NCI-H524 treated with DMSO at 0.1 percent for 48 hours (cell line): ENCODE results near the gene PRADC1.

Experiments
- DNase-seq: peaks from one replicate; lab custom pipeline; 2025; lab: John Stamatoyannopoulos, UW

Gene PRADC1

DNA sequence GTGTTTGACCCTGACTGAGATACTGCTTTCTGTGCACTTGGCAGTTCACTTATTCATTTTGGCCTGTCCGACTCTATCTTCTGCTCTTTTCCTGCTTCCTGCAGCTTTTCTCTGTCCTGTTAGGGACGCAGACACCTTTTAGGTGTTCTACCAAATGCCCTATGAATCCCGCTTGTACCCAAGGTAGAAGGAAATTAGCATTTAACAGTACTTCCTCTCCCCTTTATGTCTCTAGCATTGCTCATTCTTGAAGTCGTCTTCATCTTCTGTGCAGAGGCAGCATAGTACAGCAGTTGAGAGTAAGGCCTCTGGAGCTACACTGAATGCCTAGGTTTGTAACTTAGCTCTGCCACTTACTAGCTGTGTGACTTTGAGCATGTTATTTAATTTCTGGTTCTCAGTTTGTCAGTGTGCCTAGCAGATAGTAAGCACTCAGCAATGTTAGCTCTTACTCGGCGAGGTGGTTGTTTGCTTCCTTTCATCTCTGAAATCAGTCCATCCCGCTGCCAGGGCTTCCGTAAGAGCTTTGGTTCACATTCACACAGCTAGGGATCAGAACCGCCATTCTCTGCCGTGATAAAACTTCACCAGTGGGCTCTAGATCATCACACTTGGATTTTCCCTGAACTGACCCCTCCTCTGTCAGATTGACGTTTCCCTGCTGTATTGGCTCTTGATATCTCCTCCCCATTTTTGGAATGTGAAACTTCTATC is 2.4 kb upstream of the PRADC1 start:
- no peak for DNase-seq

DNA sequence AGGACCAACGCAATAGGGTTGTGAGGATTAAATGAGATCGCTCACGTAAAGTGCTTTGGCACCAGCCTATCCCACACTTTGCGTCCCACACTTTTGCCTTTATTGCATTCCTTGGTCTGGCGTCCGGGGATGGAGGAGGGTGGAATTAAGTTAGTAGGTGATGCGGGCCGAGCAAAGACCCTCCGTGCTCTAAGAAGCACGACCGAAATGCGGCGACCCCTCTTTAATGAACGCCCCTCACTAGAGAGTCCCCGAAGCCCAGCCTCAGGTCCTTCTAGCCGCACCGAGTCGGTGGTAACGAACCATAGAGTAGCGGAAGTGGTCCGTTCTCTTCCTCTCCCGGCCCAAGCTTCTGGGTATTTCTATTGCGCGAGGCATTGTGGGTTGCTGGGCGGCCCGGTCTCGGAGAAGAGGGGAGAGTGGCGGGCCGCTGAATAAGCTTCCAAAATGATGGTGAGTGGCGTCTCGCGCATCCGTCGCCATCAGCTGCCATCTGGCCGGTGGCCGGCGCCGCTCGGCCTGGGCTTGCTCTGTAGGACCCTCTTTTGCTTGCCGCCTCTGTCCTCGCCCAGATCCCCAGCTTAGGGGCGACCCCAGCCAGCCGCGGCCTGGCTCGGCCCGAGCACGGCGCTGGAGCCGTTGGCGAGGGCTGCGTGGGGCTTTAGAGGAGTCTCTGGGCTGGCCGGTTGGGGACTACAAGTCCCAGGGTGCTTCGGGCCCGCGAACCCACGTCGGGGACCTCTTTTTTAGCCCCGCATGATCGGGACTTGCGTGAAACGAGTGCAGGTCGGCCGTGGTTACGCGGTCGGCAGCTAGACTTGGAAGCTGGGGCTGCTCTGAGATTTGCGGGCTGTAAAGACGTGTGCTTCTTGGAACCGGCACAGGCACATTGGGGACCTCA is 1.1 kb upstream of the PRADC1 start, which contains the start of gene CCT7:
Gene CCT7 (plus strand): TSS at position 377 of the 901 bp plus-strand sequence. CDS start 71 bp downstream, at position 448.
- peak; percentile 64 for DNase-seq

DNA sequence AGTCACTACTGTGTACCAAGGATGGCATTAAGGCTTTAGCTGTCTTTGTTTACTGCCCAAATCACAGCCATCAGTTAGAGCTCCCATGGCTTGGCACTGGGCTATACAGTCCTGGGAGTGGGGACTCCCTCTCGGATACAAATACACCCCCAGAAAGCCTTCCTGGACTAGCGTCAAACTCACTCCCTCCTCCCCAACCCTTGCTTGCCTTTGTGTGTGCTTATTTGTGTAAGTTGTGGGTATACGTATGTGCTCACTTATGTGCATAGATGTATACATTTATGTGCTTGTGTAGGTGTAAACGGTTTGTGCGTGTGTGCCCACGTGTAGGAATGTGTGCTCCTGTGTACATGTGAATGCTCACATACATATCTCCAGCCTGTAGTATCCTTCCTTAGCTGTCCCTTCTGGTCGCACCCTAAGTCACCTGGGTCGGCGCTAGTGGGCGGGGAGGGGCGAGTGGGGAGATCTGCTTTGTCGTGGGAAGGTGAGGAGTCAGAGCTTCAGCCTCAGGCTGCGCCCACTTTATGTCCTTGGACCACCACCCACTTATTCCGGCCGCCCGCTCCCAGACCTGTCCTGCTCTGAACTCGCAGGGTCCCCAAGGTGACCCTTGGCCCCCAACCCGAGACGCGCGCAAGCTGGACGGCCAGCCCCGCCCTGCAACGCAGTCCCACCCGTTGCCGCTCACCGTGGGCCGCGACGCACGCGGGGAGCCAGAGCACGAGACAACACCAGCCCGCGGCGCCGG is 461 bp downstream of the PRADC1 start:
- no peak for DNase-seq

DNA sequence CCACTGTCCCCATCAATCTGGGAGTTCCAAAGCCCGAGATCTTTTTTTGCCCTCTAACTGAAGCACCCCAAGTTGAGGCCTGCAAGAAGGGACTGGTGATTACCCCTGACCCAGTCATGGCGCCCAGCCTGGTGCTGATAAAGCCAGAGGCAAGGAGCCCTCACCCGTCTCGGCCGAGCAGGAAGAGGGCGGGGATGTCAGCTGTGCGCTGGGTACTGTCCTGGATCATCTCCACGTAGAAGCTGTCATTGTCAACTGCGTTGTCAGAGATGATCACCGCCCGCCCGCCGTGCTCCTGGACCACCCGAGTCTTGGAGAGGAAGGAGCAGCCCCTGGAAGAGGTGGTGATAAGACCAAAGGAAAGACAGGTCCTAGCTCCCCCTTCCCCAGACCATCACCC is 4.4 kb downstream of the PRADC1 start:
- DNase-seq, result no peak

DNA sequence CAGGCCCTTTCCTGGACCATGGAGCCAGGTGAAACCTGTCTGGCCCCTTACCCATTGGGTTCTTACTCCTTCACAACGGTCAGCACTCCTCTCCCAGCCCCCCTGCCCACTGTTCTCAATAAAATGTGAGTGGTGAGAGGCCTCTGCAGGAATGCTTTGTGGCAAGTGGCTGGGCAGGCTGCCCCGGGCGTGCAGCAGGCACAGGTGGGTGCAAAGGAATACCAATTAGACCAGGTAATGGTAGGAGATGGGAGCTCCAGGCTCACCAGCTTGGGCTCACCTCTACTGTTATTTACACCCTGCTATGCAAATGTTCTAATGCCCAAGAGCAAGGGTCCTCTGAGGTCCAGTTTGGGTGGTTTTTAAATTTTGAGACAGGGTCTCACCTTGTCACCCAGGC is 6.0 kb downstream of the PRADC1 start:
- DNase-seq, result no peak

DNA sequence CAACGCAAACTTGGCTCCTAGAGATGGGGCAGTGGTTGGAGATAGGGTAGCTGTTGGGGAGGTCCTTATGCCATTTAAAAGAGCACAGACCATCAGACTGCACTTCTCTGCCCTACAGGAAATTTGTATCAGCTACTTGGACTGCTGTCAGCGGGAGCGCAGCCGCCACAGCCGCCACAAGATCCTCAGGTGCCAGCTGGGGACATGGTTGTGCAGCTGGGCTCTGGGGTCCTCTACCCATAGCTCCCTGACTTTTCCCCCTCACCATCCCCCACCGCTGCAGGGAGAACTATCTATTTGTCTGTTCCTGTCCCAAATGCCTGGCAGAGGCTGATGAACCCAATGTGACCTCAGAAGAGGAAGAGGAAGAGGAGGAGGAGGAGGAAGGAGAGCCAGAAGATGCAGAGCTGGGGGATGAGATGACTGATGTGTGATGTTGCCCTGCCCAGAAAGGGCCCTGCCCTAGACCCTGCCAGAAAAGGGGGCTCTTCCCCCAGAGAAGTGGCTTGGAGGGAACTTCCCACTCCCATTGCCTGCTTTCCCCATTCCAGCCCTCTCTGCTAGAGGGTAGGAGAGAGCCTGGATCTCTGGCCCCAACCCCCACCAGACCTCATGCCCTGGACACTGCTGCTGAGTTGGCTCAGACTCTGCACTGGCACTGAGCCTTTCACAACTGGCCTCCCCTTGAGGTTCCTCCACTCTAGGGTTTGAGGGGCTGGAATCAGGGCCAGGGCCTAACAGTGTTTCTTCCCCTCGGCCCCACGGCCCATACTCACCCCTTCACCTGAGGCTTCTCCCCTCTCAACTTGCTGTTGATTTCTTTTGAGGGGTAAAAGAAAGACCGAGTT is 7.3 kb downstream of the PRADC1 start:
- DNase-seq, result no peak

DNA sequence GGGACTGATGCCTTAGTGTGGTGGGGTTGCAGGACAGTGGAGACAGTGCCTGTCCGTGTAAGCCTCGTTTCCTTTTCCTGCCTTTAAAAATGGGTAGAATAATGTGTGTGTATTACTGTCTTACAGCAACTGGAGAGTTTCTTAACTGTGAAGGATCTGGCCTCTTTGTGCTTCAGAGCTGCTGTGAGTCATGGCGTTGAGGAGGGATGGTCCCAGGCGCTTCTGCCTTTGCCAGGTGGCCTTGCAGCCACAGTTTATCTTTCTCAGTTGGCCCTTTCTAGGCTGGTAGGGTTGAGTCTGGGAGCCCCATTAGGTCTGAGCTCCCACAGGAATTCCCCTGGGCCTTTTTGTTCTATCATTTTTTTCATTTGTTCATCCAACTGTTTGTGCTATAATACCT is 9.2 kb downstream of the PRADC1 start:
- no peak for DNase-seq

DNA sequence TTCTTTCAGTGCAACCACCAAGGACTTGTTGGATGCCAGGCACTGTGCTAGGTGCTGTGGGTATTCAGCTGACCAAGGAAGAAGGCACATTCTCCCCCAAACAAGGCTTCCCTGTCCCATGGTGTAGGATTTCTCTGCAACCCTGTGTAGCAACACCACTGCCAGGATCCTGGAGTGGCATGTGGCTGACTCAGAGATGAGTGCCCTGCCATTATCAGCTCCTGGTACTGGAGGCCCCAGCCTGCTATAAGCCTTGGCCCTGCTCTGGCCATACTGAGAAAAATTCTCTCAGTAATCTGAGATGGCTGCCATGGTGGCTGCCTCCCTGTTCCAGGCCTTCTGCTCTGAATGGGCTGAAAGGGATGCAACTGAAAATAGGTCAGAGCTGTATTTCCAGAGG is 14.7 kb downstream of the PRADC1 start:
- DNase-seq, result no peak

DNA sequence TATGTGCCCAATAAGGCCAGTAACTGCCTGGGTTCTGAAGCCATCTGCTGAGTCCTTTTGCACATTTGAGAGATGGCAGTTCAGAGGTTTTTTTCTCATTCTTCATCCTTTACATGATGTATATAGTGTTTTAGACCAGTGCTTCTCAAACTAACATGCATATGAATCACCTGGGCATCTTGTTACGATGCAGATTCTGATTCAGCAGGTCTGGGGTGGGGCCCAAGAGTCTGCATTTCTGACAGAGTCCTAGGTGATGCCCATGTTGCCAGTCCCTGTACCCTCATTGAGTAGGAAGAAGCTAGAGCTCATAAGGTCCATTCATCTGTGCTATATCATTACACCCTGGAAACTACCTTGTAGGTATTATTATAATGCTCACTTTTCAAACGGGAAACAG is 15.2 kb downstream of the PRADC1 start:
- DNase-seq, result no peak

DNA sequence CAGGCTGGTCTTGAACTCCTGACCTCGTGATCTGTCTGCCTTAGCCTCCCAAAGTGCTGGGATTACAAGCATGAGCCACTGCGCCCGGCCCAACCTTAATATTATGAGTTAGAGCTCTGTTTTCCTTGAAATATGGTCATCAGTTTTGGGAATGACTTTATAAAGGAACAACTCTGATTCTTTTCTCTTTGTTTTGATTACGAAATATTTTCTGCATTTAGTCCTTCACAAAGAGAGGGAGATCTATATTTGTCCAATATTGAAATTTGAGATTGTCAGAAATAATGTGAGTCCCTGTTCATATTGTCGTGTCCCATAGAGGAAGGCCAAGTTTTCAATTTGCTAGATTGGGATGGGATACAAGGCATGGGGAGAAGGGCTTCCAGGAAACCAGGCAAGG is 15.9 kb downstream of the PRADC1 start:
- no peak for DNase-seq

DNA sequence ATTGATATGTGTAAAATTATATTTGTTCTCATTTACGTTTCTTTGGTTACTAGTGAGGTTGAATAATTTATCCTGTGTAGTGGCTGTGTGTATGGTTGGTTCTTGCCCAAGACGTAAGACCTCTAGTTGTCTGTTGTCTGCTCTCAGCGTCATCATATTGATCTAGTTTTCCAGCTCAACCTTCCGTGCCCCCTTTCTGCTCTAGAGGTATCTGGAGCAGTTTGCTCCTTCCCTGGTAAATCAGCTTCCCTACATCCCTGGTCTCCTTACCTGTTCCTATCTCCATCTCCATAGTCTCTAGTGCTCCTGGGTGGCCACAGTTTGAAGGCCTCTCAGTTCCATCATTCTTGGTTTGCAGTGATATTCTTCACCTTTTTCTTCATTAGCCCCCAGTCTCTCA is 17.8 kb downstream of the PRADC1 start:
- no peak for DNase-seq

DNA sequence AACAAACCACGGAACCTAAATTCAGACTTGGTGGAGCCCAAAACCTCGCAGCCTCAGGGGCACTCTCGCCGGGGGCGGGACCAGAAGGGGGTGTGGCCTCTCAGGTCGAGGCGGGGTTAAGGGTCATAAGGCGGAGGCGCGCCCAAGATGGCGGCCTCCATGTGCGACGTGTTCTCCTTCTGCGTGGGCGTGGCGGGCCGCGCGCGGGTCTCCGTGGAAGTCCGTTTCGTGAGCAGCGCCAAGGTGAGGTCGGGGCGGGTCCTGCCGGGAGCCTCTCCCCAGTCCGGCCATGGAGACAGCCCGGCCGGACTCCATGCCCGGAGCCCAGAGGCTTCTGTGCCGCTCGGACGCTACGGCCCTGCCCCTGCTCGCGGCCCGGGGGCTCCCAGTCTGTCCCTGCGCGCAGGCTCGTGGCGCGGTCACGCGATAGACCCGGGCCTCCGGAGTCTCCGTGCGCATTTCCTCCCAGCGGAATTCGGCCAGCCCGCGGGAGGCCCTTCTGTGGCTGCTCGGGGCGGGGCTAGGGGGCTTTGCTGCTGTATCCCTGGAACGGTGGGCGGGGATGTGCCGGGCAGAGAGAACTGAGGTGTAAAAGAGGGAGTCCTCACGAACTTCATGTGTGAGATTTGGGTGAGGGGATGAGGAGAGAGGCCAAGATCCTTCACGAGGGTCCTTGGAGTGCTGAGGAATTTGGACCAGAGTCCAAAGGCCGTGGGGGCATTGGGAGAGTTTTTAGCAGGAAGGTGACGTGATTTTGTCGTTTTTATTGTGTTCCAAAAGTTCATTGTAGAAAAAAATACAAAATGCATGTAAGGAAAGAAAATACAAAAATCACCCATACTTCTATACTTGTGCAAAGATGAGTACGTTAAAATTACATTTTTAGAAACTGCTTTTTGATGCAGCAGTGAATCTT is 18.7 kb downstream of the PRADC1 start, which contains the start of gene SMYD5:
Gene SMYD5 (plus strand): TSS at position 126 of the 916 bp plus-strand sequence. CDS start 22 bp downstream, at position 148.
- peak; percentile 15 for DNase-seq

DNA sequence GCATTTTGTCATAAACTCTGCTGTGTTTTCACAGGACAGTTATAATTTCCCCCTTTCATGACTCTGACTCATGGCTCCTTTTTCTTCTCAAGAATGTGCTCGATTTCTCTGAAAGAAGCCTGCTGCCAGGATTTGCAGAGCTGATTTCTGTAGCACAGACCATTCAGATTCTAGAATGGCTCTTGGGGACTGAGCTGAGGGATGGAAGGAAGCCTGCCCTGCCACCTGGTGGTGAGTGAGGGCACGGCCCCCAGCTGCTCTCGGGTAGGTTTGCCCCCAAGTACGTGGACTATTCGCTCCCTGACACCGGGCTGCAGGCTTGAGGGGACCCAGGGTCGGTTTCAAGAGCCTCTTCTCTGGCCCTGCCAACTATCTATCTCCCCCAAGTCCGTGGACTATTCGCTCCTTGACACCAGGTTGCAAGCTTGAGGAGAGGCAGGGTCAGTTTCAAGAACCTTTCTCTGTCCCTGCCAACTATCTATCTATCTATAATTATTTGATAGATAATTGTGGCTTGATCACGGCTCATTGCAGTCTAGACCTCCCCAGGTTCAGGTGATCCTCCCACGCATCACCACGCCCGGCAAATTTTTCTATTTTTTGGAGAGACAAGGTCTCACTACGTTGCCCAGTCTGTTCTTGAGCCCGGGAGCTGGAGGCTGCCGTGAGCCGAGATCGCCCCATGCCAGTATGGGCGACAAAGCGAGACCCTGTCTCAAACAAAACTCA is 20.4 kb downstream of the PRADC1 start:
- DNase-seq, result peak; percentile 9

DNA sequence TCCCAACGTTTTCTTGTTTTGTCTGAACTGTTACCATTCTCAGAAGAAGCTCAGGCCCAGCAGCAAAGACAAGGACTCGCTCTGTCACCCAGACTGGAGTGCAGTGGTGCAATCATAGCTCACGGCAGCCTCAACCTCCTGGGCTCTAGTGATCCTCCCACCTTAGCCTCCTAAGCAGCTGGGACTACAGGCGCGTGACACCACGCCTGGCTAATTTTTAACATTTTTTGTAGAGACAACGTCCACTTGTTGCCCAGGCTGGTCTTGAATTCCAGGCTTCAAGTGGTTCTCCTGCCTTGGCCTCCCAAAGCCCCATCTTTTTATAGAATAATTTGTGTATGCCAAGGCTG is 21.0 kb downstream of the PRADC1 start:
- DNase-seq, result no peak

DNA sequence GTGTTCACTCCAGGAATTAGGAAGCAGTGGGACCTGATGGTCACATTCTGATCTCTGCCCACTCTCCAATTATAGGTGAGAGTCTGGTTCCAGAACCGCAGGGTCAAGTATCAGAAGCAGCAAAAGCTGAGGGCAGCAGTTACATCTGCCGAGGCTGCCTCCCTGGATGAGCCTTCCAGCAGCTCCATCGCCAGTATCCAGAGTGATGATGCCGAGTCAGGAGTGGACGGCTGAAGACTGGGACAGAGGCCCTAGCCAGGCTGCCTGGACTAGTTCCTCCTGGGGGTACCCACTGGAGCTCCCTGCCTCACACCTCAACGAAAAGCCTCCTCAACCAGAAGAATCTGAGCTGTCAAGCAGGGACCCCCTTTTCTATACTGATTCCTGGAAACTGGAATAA is 22.3 kb downstream of the PRADC1 start:
- DNase-seq, result no peak

DNA sequence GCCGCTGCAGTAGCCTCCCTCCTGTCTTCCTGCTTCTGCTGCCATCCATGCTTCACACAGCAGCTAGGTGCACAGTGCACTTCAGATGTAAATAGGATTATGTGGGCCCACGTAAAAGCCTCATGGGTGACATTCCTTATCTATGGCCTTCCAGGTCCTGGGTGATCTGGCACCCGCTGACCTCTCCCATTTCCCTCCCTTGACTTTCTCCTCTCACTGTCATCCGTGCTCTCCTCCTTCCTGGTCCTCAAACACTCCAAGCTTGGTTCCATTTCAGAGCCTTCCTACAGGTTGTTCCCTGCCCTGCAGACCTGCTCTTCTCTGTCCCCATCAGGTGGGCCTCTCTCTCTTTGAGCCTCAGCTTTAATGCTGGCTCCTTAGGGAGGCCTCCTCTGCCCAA is 23.0 kb downstream of the PRADC1 start:
- no peak for DNase-seq

DNA sequence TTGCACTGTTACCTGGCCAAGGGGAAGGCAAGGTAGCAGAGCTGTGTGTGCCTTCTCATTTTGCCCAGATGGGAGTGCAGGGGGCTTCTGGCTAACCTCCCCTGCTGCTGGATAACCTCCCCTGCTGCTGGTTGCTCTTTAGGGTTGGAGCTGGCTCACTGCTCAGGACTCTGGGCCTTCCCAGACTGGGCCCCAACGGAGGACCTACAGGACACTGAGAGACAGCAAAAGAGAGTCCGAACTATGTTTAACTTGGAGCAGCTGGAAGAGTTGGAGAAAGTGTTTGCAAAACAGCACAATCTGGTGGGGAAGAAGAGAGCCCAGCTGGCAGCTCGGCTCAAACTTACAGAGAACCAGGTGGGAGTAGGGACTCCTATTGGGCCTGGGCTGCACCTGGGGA is 24.8 kb downstream of the PRADC1 start:
- DNase-seq, result no peak

DNA sequence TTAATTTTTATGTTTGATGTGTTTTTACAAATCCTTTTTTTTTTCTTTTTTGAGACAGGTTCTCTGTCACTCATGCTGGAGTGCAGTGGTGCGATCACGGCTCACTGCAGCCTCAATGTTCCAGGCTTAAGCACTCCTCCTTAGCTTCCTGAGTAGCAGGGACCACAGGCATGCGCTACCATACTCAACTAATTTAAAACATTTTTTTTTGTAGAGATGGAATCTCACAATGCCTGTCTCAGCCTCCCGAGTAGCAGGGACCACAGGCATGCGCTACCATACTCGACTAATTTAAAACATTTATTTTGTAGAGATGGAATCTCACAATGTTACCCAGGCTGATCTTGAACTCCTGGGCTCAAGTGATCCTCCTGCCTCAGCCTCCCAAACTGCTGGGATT is 27.4 kb downstream of the PRADC1 start:
- no peak for DNase-seq

DNA sequence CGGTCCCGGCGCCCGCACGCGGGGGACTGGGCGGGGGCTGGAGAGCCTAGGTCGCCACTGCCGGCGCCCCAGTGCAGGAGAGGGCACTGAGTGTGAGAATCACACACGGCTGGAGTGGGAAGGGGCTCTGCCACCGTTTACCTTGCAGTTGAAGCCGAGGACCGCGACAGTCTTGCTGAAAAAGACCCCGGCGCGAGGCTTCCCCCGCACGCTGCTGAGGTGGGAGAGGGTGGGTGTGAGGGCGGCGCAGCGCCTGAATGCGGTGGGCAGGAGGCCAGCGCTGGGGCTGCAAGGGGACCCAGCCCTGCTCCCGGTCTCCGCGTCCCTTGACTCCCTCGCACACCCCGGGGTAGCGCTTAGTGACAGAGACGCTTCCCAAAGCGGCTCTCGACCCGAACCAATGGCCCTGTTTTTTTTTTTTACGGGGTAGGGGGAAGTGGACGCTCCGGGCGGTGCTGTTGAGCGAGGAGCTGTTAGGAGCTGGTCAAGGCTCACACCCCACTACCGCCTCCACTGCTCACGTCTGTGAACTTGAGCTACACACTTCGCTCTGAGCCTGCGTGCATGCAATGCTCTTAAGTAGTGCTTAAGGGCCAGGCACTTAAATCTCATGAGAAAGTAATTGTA is 29.9 kb downstream of the PRADC1 start:
- no peak for DNase-seq
